GM03348 (cell line): ENCODE results near the gene TTLL10.

Source experiments
- DNase-seq: peaks from one replicate; pipeline ENCODE4 v3.0.0; 2012; ENCODE audit warnings: low spot score

Gene TTLL10, protein sequence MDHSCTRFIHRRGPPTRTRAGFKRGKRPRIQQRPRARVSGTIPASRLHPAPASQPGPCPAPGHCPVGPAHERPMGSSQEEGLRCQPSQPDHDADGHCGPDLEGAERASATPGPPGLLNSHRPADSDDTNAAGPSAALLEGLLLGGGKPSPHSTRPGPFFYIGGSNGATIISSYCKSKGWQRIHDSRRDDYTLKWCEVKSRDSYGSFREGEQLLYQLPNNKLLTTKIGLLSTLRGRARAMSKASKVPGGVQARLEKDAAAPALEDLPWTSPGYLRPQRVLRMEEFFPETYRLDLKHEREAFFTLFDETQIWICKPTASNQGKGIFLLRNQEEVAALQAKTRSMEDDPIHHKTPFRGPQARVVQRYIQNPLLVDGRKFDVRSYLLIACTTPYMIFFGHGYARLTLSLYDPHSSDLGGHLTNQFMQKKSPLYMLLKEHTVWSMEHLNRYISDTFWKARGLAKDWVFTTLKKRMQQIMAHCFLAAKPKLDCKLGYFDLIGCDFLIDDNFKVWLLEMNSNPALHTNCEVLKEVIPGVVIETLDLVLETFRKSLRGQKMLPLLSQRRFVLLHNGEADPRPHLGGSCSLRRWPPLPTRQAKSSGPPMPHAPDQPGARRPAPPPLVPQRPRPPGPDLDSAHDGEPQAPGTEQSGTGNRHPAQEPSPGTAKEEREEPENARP

DNA sequence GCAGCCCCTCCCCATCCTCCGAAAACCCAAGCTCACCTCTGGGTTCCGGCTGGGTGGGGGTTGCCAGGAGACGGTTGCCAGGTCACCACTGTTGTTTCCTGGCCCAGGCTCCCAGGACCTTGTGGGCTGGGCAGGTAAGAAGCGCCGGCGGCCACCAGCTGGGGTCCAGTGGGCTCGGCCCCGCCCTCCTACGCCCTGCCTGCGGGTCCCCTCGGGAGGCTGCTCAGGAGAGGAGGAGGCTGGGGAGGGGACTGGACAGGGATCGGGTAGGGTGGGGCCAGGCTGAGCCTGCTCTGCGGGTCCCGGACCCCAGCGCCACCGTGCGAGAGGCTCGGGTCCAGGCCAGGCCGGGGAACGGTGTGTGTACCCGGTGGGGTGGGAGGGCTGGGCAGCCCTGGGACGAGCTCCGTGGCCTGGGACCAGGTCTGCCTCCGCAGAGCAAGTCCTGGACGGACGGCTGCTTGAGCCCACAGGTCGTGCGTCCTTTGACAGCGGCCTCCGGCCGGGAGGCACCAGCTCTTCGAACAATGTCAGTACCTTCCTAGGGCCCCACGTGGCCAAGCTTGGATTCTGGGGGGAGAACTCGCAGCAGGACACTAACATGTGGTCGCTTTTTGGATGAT lies at the start of gene TTLL10:
TTLL10 (plus strand) TSS at position 88 of the 623 bp plus-strand sequence. CDS start 5,336 bp downstream, outside the sequence.
- DNase-seq, result no peak

DNA sequence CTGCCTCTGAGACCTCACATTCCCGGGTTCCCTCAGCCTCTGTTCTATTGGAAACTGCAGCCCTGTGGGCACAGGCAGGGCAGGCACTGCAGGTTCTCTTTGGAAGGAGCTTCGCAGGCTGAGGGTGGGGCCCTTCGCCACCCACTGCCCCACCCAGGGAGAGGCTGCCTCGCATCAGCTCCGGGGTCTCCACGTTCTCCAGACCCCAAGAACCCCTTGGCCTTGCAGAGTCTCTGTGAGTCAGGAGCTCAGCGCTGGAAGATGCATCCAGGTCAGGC lies 49.2 kb upstream of the TTLL10 start:
- no peak for DNase-seq

DNA sequence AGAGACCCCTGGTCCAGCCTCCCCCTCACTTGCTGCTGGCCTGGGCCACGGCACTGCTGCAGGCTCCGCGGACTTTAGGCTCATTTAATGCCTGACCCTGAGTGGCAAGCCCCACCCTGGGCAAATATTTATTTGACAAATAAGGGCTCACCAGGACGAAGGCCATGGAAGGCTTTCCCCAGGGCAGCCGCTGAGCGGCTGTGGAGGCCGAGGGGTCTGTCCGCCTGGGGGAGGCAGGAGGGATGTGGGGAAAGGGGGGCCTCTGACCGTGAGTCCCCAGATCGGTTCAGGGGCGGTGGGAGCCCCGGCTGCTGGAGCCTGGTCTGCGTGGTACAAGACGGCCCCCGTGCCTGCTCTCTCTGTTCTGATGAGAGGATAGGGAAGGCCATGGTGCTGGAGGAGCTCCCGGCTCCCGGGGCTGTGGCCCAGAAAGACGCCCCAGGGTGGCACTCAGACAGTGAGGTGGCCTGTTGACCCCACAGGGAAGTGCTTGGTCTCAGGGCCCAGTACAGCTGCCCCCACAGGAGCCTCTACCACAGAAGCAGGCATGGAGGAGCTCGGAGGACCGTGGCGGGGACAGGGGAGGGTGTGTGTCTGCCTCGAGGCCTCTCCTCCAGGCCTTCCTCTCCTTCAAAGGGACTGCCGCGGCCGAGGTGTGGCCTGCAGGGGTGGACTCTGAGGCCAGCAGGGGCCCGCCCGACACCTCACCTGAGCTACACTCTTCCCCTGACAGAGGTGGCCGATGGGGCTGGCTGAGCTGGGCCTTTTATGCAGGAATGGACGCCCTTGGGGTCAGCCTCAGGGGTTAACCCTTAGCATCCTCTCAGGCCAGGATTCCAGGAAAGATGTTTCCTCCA lies 48.7 kb upstream of the TTLL10 start:
- DNase-seq, result no peak

DNA sequence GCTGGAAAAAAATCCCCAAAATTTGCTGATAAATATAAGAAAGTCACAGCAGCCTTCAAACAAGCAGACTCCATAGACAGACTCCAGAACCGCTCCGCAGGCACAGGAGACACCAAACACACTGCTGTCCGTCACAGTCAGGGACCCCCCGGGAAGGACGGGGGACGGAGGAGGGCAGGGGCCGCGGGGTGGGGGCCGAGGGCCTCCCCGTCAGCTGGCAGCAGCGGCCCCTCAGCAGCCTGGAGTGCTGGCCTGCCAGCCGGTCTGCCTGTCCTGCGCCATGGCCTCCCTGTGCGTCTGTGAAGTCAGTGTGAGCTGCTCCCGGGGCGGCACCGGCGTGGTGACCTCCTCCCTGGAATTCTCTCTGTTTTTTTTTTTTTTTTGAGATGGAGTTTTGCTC lies 47.7 kb upstream of the TTLL10 start:
- no peak for DNase-seq

DNA sequence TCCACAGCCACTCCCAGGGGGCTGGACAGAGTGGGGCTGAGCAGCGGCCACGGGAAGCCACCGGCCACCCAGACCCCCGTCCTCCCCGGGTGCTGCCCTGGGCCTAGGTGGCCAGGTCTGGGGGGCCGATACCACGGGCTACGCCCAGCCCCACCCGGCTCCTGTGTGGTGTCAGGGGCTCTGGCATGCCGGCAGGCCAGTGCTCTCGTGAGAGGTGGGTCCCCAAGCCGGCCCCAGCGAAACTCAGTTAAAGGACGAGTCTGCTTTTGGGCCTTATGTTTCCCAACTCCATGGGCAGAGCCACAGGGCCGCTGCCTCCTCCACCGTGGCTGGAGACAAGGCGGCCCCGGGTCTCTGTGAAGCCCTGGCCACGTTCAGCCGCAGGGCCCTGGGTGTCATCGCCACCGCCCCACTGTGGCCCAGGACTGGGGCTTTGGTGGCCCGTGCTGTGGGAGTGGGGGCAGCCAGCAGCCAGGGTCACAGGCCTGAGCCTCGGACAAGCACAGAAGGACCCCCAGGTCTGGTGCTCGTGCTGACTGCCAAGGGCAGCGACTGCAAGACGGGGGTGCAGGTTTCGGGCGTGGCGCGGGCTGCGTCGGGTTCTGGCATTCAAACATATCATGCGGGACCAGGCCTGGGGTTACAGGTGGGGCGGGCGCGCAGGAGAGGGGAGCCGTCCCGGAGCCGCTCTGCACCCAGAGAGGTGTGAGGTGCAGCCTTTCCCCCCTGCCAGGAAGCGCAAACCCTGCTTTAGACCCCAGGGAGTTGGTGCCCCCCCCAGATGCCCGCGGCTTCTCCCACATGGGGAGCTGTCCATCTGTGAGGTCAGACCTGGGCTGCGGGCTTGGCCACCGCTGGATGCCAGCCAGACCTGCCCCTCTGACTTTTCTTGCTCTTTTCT lies 45.9 kb upstream of the TTLL10 start:
- DNase-seq, result no peak

DNA sequence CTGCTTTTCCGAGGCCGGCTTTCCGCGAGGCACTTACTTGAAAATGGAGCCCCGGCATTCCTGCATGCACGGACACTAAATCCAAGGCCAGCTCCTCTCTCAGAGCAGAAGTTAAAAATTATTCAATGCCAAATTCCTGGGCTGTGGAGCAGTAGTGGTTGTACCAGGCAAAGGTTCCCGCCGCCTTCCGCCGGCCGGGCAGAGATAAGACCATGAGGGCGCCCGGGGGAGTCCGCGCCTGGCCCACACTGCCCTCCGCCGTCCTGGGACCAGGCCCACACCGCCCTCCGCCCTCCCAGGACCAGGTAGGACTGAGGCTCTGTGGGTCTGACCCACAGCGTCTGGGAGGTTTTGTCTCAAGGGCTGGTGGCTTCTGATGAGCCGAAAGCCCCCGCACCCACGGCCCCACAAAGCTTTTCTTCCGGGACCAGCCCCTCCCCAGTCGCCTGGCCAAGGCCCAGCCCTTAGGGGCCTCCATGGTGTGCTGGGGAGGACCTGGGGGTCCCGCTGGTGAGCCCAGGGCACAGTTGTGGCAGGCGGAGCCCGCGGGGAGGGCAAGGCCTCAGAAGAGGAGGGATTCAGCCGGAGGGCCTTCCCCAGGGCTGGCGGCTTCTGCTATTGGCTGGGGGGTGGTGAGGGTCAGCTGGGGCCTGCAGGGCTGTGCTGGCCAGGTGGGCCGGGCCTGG lies 45.1 kb upstream of the TTLL10 start:
- DNase-seq, result no peak

DNA sequence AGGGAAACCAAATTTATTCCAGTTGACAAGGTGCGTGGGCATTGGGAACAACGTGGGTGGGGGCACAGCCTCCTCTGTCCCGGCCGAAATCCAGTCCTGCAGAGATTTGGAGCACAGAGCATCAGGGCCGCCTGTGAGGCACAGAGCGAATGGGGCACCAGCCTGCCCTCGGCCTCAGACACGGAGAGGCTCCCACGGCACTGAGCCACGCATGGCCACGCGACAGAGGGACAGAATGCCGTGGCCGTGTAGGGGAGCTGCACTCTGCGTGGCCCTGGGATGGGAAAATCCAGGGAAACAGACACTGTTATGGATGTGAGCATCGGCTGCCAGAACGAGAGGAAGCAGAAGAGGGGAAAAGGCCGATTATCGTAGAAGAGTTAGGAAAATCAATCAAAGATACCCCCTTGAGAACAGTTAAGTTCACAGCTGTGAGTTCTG lies 44.3 kb upstream of the TTLL10 start:
- DNase-seq, result no peak

DNA sequence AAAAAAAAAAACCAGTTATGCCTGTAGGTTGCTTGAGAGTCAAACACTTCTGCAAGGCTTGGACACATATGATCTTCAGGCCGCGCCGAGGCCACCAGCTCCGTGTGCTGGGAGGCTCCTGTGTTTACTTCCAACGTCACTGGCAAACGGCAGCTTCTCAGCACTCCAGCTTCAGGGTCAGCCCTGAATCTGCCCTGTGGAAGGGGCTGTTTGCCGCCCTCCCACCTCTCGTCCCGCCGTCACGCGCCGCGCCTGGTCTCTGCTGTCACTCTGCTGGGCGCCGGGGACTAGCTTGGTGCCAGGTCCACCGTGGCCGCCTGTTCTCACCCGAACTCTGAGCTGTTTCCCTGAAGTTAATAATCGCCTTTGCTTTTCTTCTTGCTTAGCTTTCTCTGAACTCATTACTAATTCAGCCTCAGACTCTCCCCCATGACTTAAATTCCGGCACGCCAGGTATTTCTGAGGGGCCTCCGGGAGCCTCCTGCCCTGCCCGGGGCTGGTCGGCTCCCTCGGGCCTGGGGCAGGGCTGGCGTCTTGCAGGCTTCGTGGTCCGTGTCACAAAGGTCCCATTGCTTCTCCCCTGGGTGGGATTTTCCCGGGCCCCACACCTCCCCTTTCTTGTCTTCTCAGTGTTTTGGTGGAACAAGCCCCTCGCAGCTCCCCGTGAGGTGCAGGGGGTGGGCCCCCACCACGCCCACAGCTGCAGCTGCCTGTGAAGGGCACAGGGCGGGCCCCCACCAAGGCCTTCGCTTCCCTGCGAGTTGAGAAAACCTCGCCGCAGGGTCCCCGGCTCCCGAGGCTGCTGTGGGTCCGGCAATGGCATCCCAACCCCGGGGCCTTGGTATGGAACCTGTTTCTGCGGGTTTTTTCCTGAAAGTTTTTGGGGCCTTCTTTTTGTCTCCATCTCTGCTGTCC lies 43.2 kb upstream of the TTLL10 start:
- no peak for DNase-seq

DNA sequence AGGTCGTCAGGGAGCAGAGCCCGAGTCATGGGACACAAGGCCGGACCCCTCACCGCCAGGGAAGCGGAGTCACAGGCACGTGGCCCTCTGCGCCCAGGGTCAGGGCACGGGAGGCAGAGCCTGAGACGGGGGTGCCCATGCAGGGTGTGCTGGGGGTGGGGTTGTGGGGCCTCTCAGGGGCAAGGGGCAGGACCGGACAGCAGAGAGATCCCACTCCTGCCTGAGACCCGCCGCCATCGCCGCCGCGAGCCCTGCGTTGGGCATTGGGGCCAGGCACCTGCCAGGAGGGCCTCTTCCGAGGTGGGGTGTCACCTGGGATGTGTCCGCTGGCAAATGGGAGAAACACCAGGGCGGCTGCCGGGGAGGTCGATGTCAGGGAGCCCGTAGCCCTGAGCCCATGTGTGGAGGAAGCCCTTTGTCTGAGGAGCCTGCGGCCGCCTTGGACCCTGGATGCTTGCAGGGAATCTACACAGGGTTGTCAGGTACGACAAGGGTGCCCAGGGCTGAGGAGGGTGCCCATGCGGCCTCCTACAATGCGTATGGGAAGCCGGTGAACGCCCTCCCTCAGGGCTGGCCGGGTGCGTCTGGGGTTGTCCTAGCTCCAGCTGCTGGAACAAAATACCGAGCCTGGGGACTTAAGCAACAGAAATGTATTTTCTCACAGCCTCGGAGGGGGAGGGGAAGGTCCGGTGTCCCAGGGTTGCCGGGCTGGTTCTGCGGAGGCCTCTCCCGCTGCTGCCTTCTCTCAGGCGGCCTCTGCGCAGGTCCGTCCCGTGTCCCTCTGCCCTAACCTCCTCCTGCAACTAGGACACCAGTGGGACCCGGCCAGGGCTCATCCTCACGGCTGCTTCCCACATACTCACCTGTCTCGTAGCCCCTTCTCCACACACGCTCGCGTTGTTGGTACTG lies 41.4 kb upstream of the TTLL10 start:
- no peak for DNase-seq

DNA sequence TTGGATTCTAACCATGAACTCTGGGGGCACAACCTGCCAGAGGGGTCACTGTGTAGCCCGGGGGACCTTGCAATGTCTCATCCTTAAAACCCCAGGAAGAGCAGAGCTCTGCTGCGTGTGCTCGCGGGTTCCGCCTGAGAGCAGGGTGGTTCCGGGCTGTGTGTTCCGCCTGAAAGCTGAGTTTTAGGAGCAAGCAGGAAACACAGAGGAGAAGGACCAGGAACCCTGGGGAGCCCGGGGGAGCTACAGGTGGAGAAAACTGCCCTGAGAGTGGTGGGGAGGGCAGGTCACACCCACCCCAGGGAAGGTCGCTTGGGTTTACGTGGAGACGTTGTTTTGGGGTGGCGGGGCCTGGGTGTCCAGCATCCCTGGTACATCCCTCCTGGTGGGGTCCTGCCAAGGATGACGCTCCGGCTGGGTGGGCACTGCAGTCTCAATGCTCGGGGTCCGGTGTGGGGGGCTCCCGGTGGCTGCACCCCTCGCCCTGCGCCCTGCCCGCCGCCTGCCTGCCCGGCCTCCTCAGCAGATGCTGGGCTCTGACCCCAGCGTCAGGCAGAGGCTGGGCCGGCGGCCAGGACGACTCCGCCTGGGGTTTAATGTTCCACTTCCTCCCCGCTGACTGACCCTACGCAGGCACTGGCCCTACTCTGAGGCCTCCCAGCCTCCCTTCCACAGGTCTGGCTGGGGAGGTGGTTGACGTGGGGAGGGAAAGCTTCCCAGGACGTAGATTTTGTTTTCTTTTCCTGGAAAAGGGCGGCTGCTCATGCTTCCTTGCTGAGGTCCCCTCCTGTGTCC lies 40.5 kb upstream of the TTLL10 start:
- DNase-seq, result no peak

DNA sequence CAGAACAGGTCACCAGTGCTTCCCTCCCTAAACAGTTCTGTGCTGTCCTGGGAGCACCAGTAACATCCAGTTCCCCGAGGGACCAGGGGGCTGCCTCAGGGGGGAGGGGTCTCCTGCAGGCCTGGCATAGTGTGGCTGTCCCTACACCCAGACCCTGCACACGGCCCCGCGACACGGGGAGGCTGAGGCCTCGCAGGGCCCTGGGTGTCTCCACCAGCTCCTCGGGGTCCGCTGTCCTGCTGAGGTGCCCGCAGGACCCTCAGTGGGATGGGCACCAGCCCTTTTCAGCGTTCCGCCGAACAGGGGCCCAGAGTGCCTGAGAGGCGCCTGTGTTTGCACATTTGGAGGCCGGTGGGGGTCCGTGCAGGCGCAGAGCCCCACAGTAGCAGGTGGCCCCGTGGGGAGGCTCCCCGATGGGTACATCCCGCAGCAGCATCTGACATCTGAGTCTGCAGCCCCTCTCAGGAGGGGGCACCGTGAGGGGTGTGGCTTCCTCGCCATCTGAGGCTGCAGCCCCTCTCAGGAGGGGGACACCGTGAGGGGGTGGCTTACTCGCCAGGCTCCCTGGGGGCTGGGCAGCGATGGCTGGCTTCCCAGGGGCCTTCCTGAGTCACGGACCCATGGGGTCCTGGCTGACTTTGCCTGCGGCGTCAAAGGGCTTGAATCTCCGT lies 39.2 kb upstream of the TTLL10 start:
- DNase-seq, result no peak

DNA sequence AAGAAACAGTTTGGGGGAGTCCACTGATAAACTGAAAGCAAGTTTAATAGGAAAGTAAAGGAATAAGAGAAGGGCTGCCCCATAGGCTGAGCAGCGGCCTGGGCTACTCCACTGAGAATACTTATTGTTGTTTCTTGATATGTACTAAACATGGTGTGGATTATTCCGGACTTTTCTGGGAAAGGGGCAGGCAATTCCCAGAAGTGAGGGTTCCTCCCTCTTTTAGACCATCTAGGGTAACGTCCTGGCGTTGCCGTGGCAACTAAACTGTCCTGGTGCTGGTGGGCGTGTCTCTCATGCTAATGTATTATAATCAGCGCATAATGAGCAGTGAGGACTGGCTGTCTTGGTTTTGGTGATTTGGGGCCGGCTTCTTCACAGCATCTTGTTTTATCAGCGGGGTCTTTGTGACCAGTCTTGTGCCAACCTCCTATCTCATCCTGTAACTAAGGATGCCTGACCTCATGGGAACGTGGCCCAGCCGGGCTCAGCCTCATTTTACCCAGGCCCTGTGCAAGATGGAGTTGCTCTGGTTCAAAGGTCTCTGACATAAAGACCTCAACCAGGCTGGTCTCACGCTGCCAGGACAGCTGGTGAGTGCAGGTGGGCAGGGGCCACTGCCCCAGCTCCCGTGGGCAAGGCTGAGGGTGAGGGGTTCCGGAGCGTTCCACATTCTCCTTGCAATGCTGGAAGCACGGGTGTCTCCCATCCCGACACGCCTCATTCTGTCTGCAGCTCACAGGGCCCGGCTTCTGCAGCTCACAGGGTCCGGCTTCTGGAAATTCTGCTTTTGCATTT lies 38.1 kb upstream of the TTLL10 start:
- no peak for DNase-seq

DNA sequence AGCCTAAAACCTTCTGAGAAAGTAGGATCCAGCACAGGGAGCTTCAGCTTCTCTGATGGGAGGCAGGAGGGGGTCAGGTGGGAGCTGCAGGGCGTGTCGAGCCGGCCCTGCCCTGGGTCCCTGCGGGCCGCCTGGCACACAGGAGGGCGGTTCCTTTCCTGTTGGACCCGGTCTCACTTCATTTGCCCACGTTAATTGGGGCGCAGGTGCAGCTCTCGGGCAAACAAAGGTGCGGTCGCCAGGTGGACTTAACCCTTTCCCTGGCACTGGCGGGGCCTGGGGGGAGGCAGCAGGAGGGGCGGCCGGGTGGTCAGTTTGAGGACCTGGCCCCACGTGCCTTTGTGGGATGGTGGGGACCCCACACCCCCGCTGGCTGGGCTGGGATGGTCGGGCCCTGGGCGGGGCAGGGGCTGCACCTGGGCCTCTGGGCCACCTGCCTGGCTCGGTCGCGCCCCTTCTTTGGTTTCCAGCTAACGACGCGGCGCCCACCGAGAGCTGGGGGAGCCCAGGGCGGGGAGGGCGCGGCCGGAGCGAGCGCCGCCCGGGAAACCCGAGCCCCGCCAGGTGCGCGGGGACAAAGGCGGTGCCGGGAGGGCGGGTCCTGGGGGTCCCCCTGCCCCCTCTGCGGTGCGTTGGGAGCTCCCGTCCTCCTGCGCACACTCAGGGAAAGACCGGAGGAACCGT lies 37.0 kb upstream of the TTLL10 start:
- DNase-seq, result no peak

DNA sequence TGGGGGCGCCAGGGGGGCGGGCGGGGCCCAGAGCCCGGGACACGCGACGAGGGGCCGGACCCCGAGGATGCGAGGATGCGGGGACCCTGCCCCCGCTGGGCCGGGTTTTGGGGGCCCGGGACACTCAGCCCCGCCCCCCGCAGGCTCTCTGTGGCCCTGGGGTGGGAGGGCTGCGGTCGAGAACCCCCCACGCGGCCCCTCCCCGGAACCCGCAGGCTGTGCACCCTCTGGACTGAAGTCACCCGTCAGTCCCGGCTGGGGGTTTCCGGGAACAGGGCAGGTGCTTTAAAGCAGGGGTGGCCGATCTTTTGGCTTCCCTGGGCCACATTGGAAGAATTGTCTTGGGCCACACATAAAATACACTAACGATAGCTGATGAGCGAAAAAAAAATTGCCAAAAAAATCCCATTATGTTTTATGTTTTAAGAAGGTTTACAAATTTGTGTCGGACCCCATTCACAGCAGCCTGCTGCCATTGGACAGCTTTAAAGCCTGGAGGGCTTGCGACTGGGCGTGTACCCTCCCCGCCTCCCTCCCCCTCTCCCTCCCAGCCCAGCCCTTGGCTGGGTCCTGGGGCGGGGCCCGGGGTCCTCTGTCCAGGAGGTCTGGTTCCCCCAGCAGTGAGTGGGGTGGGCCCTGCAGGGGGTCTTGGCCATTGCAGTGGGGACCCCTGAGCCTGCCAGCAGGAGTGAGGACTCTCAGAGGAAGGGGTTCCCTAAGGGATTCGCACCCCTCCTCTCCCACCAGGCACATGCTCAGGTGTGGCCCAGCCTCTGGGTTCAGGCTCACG lies 36.2 kb upstream of the TTLL10 start:
- DNase-seq, result no peak

DNA sequence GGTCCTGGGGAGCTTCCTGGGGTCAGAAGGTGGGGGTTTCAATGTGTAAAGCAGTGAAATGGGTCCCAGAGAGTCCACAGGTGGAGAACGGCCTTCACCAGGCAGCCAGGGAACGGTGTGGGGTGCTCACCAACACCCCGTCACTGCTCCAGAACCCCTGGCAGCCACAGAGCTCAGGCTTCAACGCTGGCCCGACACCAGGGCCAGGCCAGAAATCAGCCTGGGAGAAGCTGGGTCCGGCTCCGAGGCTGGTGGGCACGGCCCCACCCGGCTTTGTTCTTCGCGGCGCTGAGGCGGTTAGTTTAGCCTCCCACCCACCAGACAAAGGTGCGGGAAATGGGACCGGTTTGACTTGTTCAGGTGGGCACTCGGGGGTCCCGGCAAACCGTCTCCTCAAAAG lies 33.0 kb upstream of the TTLL10 start:
- DNase-seq, result no peak
